PC-9 (cell line): ENCODE measurements around the gene IL1R1. TPM values are rescaled to one million over a fixed set of nuclear protein-coding genes. Genes with fewer than 3 reads are reported as not detected.
A peak's percentile ranks its signal among the peaks of the same experiment; 100 is the strongest.

Source experiments
- BruUV-seq: library from RNA; stranded (reverse); fragments of 400-500 nt; replicated peaks from 2 replicates; lab custom pipeline; 2021; lab: Mats Ljungman, UMichigan
- CTCF ChIA-PET: fragments of 300-600 bp; sonication (Branson Sonifier 250); formaldehyde crosslinking; loops from one replicate; lab custom pipeline; 2022; ENCODE audit warnings: antibody characterized with exemption; lab: Charles Lee
- POLR2A ChIA-PET: fragments of 300-600 bp; sonication (Branson Sonifier 250); formaldehyde crosslinking; loops from one replicate; lab custom pipeline; 2022; ENCODE audit warnings: antibody characterized with exemption; ENCODE audit not compliant: unreplicated experiment; lab: Charles Lee
- DNase-seq, 2 experiments: peaks; one replicate each; pipeline versions ENCODE4 v3.0.0 to v3.0.0-alpha.2; 2015 to 2022; ENCODE audit warnings: mixed read lengths in 1 of 2
- H2AFZ ChIP-seq: fragments of 200-600 bp; sonication (generic); 2 replicates; pipeline ENCODE4 v1.8.1; 2017; ENCODE audit warnings: antibody characterized with exemption
- H3F3A ChIP-seq: fragments of 200-600 bp; sonication (generic); 2 replicates; pipeline ENCODE4 v1.8.1; 2017; ENCODE audit warnings: antibody characterized with exemption, mild to moderate bottlenecking, low read depth; ENCODE audit not compliant: insufficient read depth
- H3K27ac ChIP-seq: fragments of 200-600 bp; sonication (generic); 2 replicates; pipeline ENCODE4 v1.6.1; 2016; ENCODE audit warnings: mixed run types
- H3K27me3 ChIP-seq: fragments of 200-600 bp; sonication (generic); 2 replicates; pipeline ENCODE4 v1.6.1; 2016; ENCODE audit warnings: low read depth, mixed run types; ENCODE audit not compliant: insufficient read depth
- H3K36me3 ChIP-seq: fragments of 200-600 bp; sonication (generic); 2 replicates; pipeline ENCODE4 v1.6.1; 2016; ENCODE audit warnings: low read depth, mixed run types
- H3K4me1 ChIP-seq: fragments of 200-600 bp; sonication (generic); replicated peaks from 2 replicates; pipeline ENCODE4 v1.6.1; 2016; ENCODE audit warnings: mixed run types; ENCODE audit not compliant: insufficient read depth
- H3K4me2 ChIP-seq: fragments of 200-600 bp; sonication (generic); 2 replicates; pipeline ENCODE4 v1.6.1; 2017; ENCODE audit warnings: mixed run types
- H3K4me3 ChIP-seq: fragments of 200-600 bp; sonication (generic); 2 replicates; pipeline ENCODE4 v1.6.1; 2016; ENCODE audit warnings: mixed run types
- H3K79me2 ChIP-seq: fragments of 200-600 bp; sonication (generic); 2 replicates; pipeline ENCODE4 v1.6.1; 2017; ENCODE audit warnings: low read depth, mixed run types
- H3K9me2 ChIP-seq: fragments of 200-600 bp; sonication (generic); 2 replicates; pipeline ENCODE4 v1.8.1; 2017; ENCODE audit warnings: mild to moderate bottlenecking; ENCODE audit not compliant: insufficient read depth
- H3K9me3 ChIP-seq: fragments of 200-600 bp; sonication (generic); 2 replicates; pipeline ENCODE4 v1.8.1; 2016; ENCODE audit warnings: low read depth; ENCODE audit not compliant: insufficient read depth
- H4K20me1 ChIP-seq: fragments of 200-600 bp; sonication (generic); 2 replicates; pipeline ENCODE4 v1.8.1; 2017; ENCODE audit not compliant: insufficient read depth
- EZH2 ChIP-seq: fragments of 200-600 bp; sonication (generic); IDR thresholded peaks from 2 replicates; pipeline ENCODE4 v1.8.0; 2017; ENCODE audit warnings: antibody characterized with exemption, low read depth
- intact Hi-C: fragments of 100-400 bp; cut with micrococcal nuclease; formaldehyde crosslinking; loops from one replicate; pipeline ENCODE4 v1.10.0; 2022; ENCODE audit not compliant: unreplicated experiment
- total RNA-seq: library from RNA; stranded (reverse); gene quantifications from 2 replicates; pipeline ENCODE4 v1.2.3, GENCODE V29; 2021
- TF ChIP-seq, protein P1 (sequence below): fragments of 200-600 bp; sonication (generic); conservative IDR thresholded peaks from 2 replicates; pipeline ENCODE4 v1.6.1; 2017; ENCODE audit warnings: mixed run types, antibody characterized with exemption, mild to moderate bottlenecking, moderate library complexity

IL1R1 gene
- total RNA-seq, 1 experiment from 2014 or later: 6.5 TPM

DNA sequence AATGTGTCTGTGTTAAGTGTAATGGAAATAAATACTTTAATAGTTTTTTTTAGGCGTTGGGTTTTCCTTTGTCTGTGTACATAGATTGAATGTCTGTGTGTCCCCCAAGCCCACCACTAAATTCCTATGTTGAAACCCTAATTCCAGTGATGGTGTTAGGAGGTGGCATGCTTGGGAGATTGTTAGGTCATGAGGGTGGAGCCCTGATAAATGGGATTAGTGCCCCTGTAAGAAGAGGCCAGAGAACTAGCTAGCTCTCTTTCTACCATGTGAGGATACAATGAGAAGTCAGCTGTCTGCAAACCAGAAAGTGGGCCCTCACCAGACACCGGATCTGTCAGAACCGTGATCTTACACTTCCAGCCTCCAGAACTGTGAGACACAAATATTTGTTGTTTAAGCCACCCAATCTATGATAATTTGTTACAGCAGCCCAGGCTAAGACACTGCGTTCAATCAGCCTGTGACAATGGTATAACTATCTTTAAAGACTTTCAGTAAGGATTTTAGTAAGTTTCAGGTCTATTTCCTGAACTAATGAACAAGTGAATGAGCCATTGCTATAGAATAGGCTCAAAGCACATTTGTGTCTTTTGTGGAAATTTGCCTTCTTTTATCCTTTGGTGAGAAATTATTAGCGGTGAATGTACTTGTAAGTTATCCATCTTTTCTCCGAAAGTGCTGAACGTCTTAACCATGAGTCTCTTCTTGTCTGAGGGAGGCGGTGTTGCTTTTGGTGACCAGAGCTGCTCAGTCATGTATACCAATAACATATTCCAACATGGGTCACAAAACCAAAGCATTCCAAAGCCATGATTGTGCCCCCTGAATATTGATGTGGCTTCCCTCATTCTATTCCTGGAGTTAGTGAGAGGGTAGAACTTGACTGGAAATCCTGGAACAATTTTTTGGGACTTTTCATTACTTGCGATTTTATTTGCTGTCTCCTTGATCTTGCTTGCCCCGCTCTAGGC is 29.6 kb upstream of the IL1R1 start:
- H3K4me1 ChIP-seq: no peaks in the 10 kb centered on the region
- no peak overlapping the region for H3K4me2 ChIP-seq
- CTCF ChIA-PET: no interaction called here
- no peaks in the 10 kb centered on the region for H3K27me3 ChIP-seq
- no peaks in the 10 kb centered on the region for H3K79me2 ChIP-seq
- H3K27ac ChIP-seq: no peak overlapping the region
- no peak overlapping the region for H3K4me3 ChIP-seq
- no peaks in the 10 kb centered on the region for H3K36me3 ChIP-seq
- no peaks in the 10 kb centered on the region for H3K9me2 ChIP-seq
- no TSS peak for BruUV-seq
- intact Hi-C loops: no loop called here
- POLR2A ChIA-PET: no interaction called here
- H2AFZ ChIP-seq: no peak overlapping the region
- no peaks in the 10 kb centered on the region for H4K20me1 ChIP-seq
- DNase-seq: no peak
- TF ChIP-seq, protein P1, sequence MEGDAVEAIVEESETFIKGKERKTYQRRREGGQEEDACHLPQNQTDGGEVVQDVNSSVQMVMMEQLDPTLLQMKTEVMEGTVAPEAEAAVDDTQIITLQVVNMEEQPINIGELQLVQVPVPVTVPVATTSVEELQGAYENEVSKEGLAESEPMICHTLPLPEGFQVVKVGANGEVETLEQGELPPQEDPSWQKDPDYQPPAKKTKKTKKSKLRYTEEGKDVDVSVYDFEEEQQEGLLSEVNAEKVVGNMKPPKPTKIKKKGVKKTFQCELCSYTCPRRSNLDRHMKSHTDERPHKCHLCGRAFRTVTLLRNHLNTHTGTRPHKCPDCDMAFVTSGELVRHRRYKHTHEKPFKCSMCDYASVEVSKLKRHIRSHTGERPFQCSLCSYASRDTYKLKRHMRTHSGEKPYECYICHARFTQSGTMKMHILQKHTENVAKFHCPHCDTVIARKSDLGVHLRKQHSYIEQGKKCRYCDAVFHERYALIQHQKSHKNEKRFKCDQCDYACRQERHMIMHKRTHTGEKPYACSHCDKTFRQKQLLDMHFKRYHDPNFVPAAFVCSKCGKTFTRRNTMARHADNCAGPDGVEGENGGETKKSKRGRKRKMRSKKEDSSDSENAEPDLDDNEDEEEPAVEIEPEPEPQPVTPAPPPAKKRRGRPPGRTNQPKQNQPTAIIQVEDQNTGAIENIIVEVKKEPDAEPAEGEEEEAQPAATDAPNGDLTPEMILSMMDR: no peak
- TF ChIP-seq EZH2: no peak
- no peaks in the 10 kb centered on the region for H3K9me3 ChIP-seq
- no peaks in the 10 kb centered on the region for H3F3A ChIP-seq

DNA sequence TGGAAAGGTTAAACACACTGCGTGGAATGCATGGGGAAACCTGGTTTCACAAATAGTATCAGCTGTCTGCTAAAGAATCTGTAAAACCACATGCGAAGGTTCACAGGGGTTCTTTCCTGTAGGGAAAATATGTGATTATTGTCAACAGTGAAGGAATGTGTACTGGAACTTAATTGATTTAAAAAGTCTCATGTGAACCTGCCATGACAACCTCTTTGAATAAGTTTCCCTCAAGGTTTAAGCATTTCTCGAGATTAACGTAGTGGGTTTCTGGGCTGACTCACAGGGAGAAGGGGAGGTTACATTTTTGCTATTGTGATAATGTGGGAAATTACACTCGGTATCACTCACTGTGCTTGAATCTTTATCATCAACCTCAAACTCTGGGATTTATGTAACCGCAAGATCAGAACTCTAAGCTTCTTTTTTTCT is 28.2 kb upstream of the IL1R1 start:
- Histone ChIP-seq H2AFZ (no peak overlapping the region), H3K4me3 (no peak overlapping the region), H3K4me2 (no peak overlapping the region), H3K9me3 (no peaks in the 10 kb centered on the region), H3K27me3 (no peaks in the 10 kb centered on the region), H3K36me3 (no peaks in the 10 kb centered on the region), H3K4me1 (no peaks in the 10 kb centered on the region), H3K9me2 (no peaks in the 10 kb centered on the region), H3K79me2 (no peaks in the 10 kb centered on the region), H4K20me1 (no peaks in the 10 kb centered on the region), H3F3A (no peaks in the 10 kb centered on the region), H3K27ac (no peak overlapping the region)
- no TSS peak for BruUV-seq
- intact Hi-C loops: no loop called here
- DNase-seq: peak in 1 of 2 experiments; percentile 36
- TF ChIP-seq EZH2: no peak
- TF ChIP-seq, protein P1: no peak
- POLR2A ChIA-PET: no interaction called here
- CTCF ChIA-PET: no interaction called here

DNA sequence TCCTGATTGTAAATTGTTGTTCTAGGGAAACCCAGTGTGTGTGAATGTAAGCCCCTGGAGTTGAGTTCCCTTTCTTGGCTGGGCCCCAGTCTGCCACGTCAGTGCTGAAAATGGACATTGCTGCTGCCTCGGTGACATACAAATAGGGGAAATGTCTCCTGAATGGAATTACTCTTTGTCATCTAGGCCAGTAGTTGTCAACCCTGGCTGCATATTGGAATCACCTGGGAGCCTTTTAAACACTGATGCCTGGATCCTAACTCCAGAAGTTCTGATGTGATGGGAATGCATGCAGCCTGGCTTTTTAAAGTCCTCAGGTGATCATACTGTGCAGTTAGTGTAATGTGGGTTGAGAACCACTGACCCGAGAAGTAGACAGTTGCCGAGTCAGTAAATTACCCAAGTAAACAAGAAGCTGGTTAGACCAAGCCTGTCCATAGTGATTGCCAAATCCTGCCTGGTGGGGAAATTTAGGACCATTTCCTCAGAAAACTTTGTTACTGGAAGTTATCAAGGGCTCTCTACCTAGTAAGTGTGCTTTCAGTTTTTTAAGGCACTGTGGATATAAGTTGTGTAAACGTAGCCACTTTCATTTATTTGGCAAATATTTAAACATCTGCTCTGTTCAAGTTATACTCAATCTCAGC is 27.6 kb upstream of the IL1R1 start:
- H3K9me3 ChIP-seq: no peaks in the 10 kb centered on the region
- H3K27ac ChIP-seq: no peak overlapping the region
- no peaks in the 10 kb centered on the region for H3K36me3 ChIP-seq
- no peak for TF ChIP-seq EZH2
- TF ChIP-seq, protein P1: no peak
- CTCF ChIA-PET: interaction anchor here (0.5 kb wide), 1 partner anchor 82 kb away, joined by 14 read pairs; no protein-coding TSS in a partner anchor
- intact Hi-C loops: no loop called here
- H3K79me2 ChIP-seq: no peaks in the 10 kb centered on the region
- H3F3A ChIP-seq: no peaks in the 10 kb centered on the region
- peak overlapping the region; percentile 2; the same call in 1 of the 2 replicates for H3K4me2 ChIP-seq
- H3K9me2 ChIP-seq: no peaks in the 10 kb centered on the region
- no peak overlapping the region for H2AFZ ChIP-seq
- peak in 1 of 2 experiments; percentile 47 for DNase-seq
- POLR2A ChIA-PET: no interaction called here
- H3K4me3 ChIP-seq: no peak overlapping the region
- no peaks in the 10 kb centered on the region for H3K27me3 ChIP-seq
- BruUV-seq: no TSS peak
- no peaks in the 10 kb centered on the region for H3K4me1 ChIP-seq
- no peaks in the 10 kb centered on the region for H4K20me1 ChIP-seq
